SK-N-SH (cell line): ENCODE data around the gene RFTN1. TPM values are rescaled to one million over a fixed set of nuclear protein-coding genes. Genes with fewer than 3 reads are reported as not detected.
A peak's percentile ranks its signal among the peaks of the same experiment; 100 is the strongest.

Experiments
- CTCF ChIA-PET: fragments of 300-600, 350-600 bp; formaldehyde crosslinking; extraction: SDS; loops from one replicate; lab custom pipeline; 2021; lab: Yijun Ruan, JAX
- POLR2A ChIA-PET: fragments of 350-600 bp; sonication (Branson Sonifier 250); formaldehyde crosslinking; extraction: SDS; loops from one replicate; lab custom pipeline; 2020; ENCODE audit warnings: antibody characterized with exemption, inconsistent platforms; lab: Yijun Ruan, JAX
- DNase-seq: peaks from one replicate; pipeline ENCODE4 v3.0.0; 2012
- H2AFZ ChIP-seq: fragments of 200-600 bp; sonication (generic); 2 replicates; pipeline ENCODE4 v1.8.1; 2016; ENCODE audit warnings: antibody characterized with exemption, mild to moderate bottlenecking, low read depth
- H3F3A ChIP-seq: fragments of 200-600 bp; sonication (generic); replicated peaks from 2 replicates; pipeline ENCODE3; 2016; ENCODE audit warnings: antibody characterized with exemption, mild to moderate bottlenecking; ENCODE audit not compliant: insufficient read depth
- H3K27ac ChIP-seq, 2 experiments: fragments of 200-500 bp in 1 of 2; fragments of 200-600 bp in 1 of 2; sonication (Bioruptor generic) in 1 of 2; sonication (generic), shearing (Covaris generic) in 1 of 2; 2 replicates each; pipeline versions ENCODE4 v1.5.1 to v1.6.1; 2014 to 2016; ENCODE audit warnings: low read depth in 2 of 2, inconsistent platforms in 1 of 2, low read length in 1 of 2, mild to moderate bottlenecking in 1 of 2, mixed read lengths in 1 of 2
- H3K27me3 ChIP-seq: fragments of 200-600 bp; sonication (generic), shearing (Covaris generic); 2 replicates; pipeline ENCODE4 v1.6.1; 2016; ENCODE audit warnings: mixed run types; ENCODE audit not compliant: insufficient read depth
- H3K36me3 ChIP-seq, 2 experiments: fragments of 200-500 bp in 1 of 2; fragments of 200-600 bp in 1 of 2; sonication (Bioruptor generic) in 1 of 2; sonication (generic) in 1 of 2; replicated peaks in 1 of 2; 2 replicates each; pipeline versions ENCODE3 to v1.5.1; 2014 to 2016; ENCODE audit warnings: low read length in 1 of 2, mild to moderate bottlenecking in 1 of 2; ENCODE audit not compliant: insufficient read depth in 2 of 2, control insufficient read depth in 1 of 2
- H3K4me1 ChIP-seq, 2 experiments: fragments of 200-500 bp in 1 of 2; fragments of 200-600 bp in 1 of 2; sonication (Bioruptor generic) in 1 of 2; sonication (generic), shearing (Covaris generic) in 1 of 2; 2 replicates each; pipeline versions ENCODE4 v1.5.1 to v1.6.1; 2014 to 2016; ENCODE audit warnings: low read depth in 1 of 2, low read length in 1 of 2, mixed run types in 1 of 2; ENCODE audit not compliant: insufficient read depth in 2 of 2, control insufficient read depth in 1 of 2
- H3K4me2 ChIP-seq: fragments of 200-600 bp; sonication (generic), shearing (Covaris generic); 2 replicates; pipeline ENCODE4 v1.6.1; 2017; ENCODE audit warnings: mixed run types
- H3K4me3 ChIP-seq, 2 experiments: fragments of 200-500 bp in 1 of 2; fragments of 200-600 bp in 1 of 2; sonication (Bioruptor generic) in 1 of 2; sonication (generic), shearing (Covaris generic) in 1 of 2; 2 replicates each; pipeline versions ENCODE4 v1.5.1 to v1.8.1; 2014 to 2016; ENCODE audit warnings: low read depth in 2 of 2, inconsistent platforms in 1 of 2, low read length in 1 of 2, mild to moderate bottlenecking in 1 of 2, mixed read lengths in 1 of 2, moderate library complexity in 1 of 2
- H3K79me2 ChIP-seq: fragments of 200-600 bp; sonication (generic); 2 replicates; pipeline ENCODE4 v1.8.1; 2017; ENCODE audit warnings: mild to moderate bottlenecking; ENCODE audit not compliant: insufficient read depth
- H3K9ac ChIP-seq: fragments of 200-600 bp; sonication (generic); 2 replicates; pipeline ENCODE4 v1.6.1; 2017; ENCODE audit warnings: mixed run types
- H3K9me2 ChIP-seq: fragments of 200-600 bp; sonication (generic); 2 replicates; pipeline ENCODE4 v1.6.1; 2017; ENCODE audit warnings: mixed run types
- H3K9me3 ChIP-seq: fragments of 200-600 bp; sonication (generic); 2 replicates; pipeline ENCODE4 v1.6.1; 2017; ENCODE audit warnings: mixed run types, mild to moderate bottlenecking, moderate library complexity
- H4K20me1 ChIP-seq: fragments of 200-600 bp; sonication (generic); 2 replicates; pipeline ENCODE4 v1.6.1; 2017; ENCODE audit warnings: mild to moderate bottlenecking, mixed run types; ENCODE audit not compliant: insufficient read depth
- FOSL2 ChIP-seq: IDR thresholded peaks from 2 replicates; pipeline ENCODE4 v1.4.0; 2012; ENCODE audit warnings: low read depth, mild to moderate bottlenecking, moderate library complexity, borderline replicate concordance
- GABPA ChIP-seq: IDR thresholded peaks from 2 replicates; pipeline ENCODE4 v1.4.0; 2012; ENCODE audit warnings: low read depth, mild to moderate bottlenecking
- GATA2 ChIP-seq: sonication (generic); formaldehyde crosslinking; IDR thresholded peaks from 2 replicates; pipeline ENCODE4 v1.5.0; 2020; ENCODE audit warnings: mild to moderate bottlenecking, missing genetic modification reagents
- JUND ChIP-seq: IDR thresholded peaks from 2 replicates; pipeline ENCODE4 v1.4.0; 2012
- NFIC ChIP-seq: IDR thresholded peaks from 2 replicates; pipeline ENCODE4 v1.4.0; 2012; ENCODE audit warnings: borderline replicate concordance
- NRF1 ChIP-seq: IDR thresholded peaks from 2 replicates; pipeline ENCODE4 v1.6.1; 2012; ENCODE audit warnings: low read depth, mild to moderate bottlenecking, low read length
- RAD21 ChIP-seq: IDR thresholded peaks from 2 replicates; pipeline ENCODE4 v1.6.1; 2012; ENCODE audit warnings: mild to moderate bottlenecking, low read length
- RCOR1 ChIP-seq: fragments of 150-350 bp; IDR thresholded peaks from 2 replicates; pipeline ENCODE4 v1.6.1; 2017; ENCODE audit warnings: antibody characterized with exemption, low read length
- RXRA ChIP-seq: IDR thresholded peaks from 2 replicates; pipeline ENCODE4 v1.4.0; 2012; ENCODE audit warnings: low read depth, mild to moderate bottlenecking, borderline replicate concordance
- SIN3A ChIP-seq: IDR thresholded peaks from 2 replicates; pipeline ENCODE4 v1.6.1; 2012; ENCODE audit warnings: low read depth, mild to moderate bottlenecking, low read length, moderate library complexity, borderline replicate concordance
- SMC3 ChIP-seq: IDR thresholded peaks from 2 replicates; pipeline ENCODE4 v1.6.1; 2012; ENCODE audit warnings: low read depth, low read length, improper control_type of control experiment
- USF1 ChIP-seq: IDR thresholded peaks from 2 replicates; pipeline ENCODE4 v1.4.0; 2012; ENCODE audit warnings: low read depth, borderline replicate concordance
- YY1 ChIP-seq: IDR thresholded peaks from 2 replicates; pipeline ENCODE4 v1.4.0; 2012; ENCODE audit warnings: low read depth, mild to moderate bottlenecking
- WGBS: methylation state at CpG from one replicate; pipeline ENCODE4 v1.1.6; 2017; ENCODE audit warnings: low lambda C conversion rate; 5-methylcytosine and 5-hydroxymethylcytosine counted together
- polyA plus RNA-seq, 3 experiments: library from polyadenylated mRNA; depleted of rRNA; stranded (reverse); fragments of >200 nt; gene quantifications; 2 replicates each; pipeline ENCODE4 v1.2.3, GENCODE V29; 2012

The RFTN1 gene
- polyA plus RNA-seq, 1 of the 3 experiments (the other 2 are of a cell fraction), result 21.2 TPM

DNA sequence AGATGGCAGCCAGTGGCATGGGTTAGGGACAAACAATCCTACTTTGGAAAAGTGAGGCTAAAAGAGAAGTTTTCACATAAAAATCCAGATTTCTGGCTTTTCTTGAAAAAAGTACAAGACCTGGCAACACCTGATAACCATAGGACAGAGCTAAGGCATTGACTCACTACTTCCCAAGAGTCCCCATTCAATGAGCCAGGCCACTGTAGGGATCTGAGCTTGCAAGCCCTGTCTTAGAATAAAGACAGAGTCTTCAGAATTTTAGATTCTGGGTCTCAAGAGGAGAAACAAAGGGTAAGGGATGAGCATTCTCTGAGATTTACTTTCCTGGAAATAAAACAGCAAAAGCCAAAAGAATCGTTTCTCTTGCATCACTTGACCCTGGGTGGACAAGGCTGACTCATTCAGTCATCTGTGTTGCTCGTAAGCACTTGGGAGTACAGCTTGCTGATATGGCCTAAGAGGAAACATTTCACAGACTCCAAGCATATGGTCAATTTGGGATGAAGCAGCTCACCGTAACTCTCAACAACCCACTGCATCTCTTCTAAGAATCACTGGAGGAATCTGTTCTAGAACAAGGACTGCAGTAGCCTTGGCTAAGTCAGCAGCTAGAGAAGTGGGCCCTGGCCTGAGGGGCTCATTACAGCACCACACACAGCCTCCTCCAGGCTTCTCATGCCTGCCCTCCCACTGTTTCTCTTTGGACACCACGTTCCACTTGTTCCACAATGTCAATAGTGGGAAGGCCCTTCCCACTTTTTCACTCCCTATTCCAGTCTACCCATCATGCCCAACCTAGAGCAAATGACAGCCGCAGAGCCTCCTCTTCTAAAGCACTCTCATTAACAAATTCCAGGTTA lies 86.2 kb downstream of the RFTN1 start:
- no peaks in the 10 kb centered on the region for H3F3A ChIP-seq
- H4K20me1 ChIP-seq, result no peaks in the 10 kb centered on the region
- peaks cover 20% of the 10 kb centered on the region for H3K79me2 ChIP-seq
- POLR2A ChIA-PET, result no interaction called here
- 66% methylated on average over 5 of the region's 5 CpGs for WGBS
- no peaks in the 10 kb centered on the region for H3K27me3 ChIP-seq
- no peaks in the 10 kb centered on the region for H3K9me2 ChIP-seq
- H3K9ac ChIP-seq, result no peak overlapping the region
- peaks cover 7 to 9% of the 10 kb centered on the region in 2 experiments for H3K36me3 ChIP-seq
- no peak overlapping the region for H3K4me3 ChIP-seq
- no peak for DNase-seq
- CTCF ChIA-PET, result no interaction called here
- TF ChIP-seq JUND (peak; percentile 41; the same call in 1 of the 2 replicates), SMC3 (no peak), RXRA (no peak), GATA2 (CRISPR knock-in tag) (no peak), USF1 (no peak), RAD21 (no peak), SIN3A (no peak), FOSL2 (peak; percentile 57; the same call in 1 of the 2 replicates), GABPA (no peak), NRF1 (no peak), NFIC (no peak)
- no peaks in the 10 kb centered on the region for H3K9me3 ChIP-seq
- H3K4me2 ChIP-seq, result peak overlapping the region; percentile 11; the same call in 1 of the 2 replicates
- peaks cover 4% of the 10 kb centered on the region in 2 experiments; a peak in 2 of 4 replicates for H3K4me1 ChIP-seq
- peak overlapping the region in 1 of 2 experiments; percentile 40; a peak in 1 of 4 replicates for H3K27ac ChIP-seq
- no peak overlapping the region for H2AFZ ChIP-seq

DNA sequence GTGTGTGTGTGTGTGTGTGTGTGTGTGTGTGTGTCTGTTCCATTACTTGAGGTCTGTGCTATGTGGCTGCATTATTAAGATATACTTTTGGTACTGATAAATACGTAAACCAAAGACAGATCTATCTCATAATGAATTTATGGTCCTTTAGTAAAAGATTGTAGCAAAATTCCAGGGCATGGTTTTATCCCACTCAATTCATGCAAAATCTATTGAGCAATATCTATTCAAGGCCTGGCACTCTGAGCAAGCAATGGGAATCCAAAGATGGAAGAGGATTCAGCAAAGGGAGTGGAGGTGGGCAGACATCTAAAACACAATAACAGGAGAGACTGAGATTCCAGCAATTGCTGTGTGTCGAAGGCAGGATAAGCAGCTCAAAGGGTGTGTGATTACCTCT lies 86.8 kb downstream of the RFTN1 start:
- Histone ChIP-seq H3K4me1 (peaks cover 4% of the 10 kb centered on the region in 2 experiments; a peak in 2 of 4 replicates), H3K79me2 (peaks cover 24% of the 10 kb centered on the region), H3K4me3 (no peak overlapping the region), H3K9ac (no peak overlapping the region), H3K36me3 (peaks cover 7 to 9% of the 10 kb centered on the region in 2 experiments), H3K27me3 (no peaks in the 10 kb centered on the region), H3K4me2 (no peak overlapping the region), H3F3A (no peaks in the 10 kb centered on the region), H3K27ac (no peak overlapping the region), H2AFZ (no peak overlapping the region), H3K9me3 (no peaks in the 10 kb centered on the region), H3K9me2 (no peaks in the 10 kb centered on the region), H4K20me1 (no peaks in the 10 kb centered on the region)
- ChIA-PET CTCF (no interaction called here), POLR2A (no interaction called here)
- no peak for TF ChIP-seq FOSL2
- no peak for TF ChIP-seq RCOR1
- TF ChIP-seq RXRA, result no peak
- no peak for TF ChIP-seq YY1
- 90% methylated on average over 2 of the region's 2 CpGs for WGBS
- DNase-seq, result no peak
